Measurements from ENCODE around the gene HIPK2. TPM values are rescaled to one million over a fixed set of nuclear protein-coding genes. Genes with fewer than 3 reads are reported as not detected.

Gene HIPK2
- total RNA-seq, 1 donor from 2014 or later: 5.7 TPM

- no peak overlapping the region for H3K27ac ChIP-seq (ENCODE audit: low read depth, low read length)
- no peak overlapping the region for H3K9ac ChIP-seq (ENCODE audit: low read depth in 1 of 3, low read length in 3 of 3)
- H3K27me3 ChIP-seq (ENCODE audit: control insufficient read depth in 3 of 3, insufficient read depth in 3 of 3, low read length in 3 of 3): no peaks in the 10 kb centered on the region
- no peaks in the 10 kb centered on the region for H3K9me3 ChIP-seq (ENCODE audit: control insufficient read depth in 3 of 3, low read length in 3 of 3)
- H3K36me3 ChIP-seq (ENCODE audit: control insufficient read depth in 3 of 3, insufficient read depth in 3 of 3, low read length in 3 of 3): peaks cover 5 to 17% (median 8%) of the 10 kb centered on the region in 3 donors
- H3K4me3 ChIP-seq (ENCODE audit: low read length in 3 of 3): no peak overlapping the region
- H3K4me1 ChIP-seq (ENCODE audit: control insufficient read depth in 3 of 3, insufficient read depth in 3 of 3, low read length in 3 of 3): peaks cover 22 to 51% (median 35%) of the 10 kb centered on the region in 3 donors
Observed at GRCh38 chr7:139572071-139572470, 205.7 kb downstream of the HIPK2 start.

- no peaks in the 10 kb centered on the region for H3K27me3 ChIP-seq (ENCODE audit: control insufficient read depth in 3 of 3, insufficient read depth in 3 of 3, low read length in 3 of 3)
- H3K27ac ChIP-seq (ENCODE audit: low read depth, low read length): no peak overlapping the region
- H3K36me3 ChIP-seq (ENCODE audit: control insufficient read depth in 3 of 3, insufficient read depth in 3 of 3, low read length in 3 of 3): peaks cover 5 to 17% (median 8%) of the 10 kb centered on the region in 3 donors
- H3K9ac ChIP-seq (ENCODE audit: low read depth in 1 of 3, low read length in 3 of 3): no peak overlapping the region
- no peak overlapping the region for H3K4me3 ChIP-seq (ENCODE audit: low read length in 3 of 3)
- peaks cover 22 to 48% (median 33%) of the 10 kb centered on the region in 3 donors for H3K4me1 ChIP-seq (ENCODE audit: control insufficient read depth in 3 of 3, insufficient read depth in 3 of 3, low read length in 3 of 3)
- no peaks in the 10 kb centered on the region for H3K9me3 ChIP-seq (ENCODE audit: control insufficient read depth in 3 of 3, low read length in 3 of 3)
Observed at GRCh38 chr7:139571651-139572050, 206.1 kb downstream of the HIPK2 start.

GRCh38 chr7:139571190-139571589 is 206.6 kb downstream of the HIPK2 start:
- Histone ChIP-seq H3K27me3 (ENCODE audit: control insufficient read depth in 3 of 3, insufficient read depth in 3 of 3, low read length in 3 of 3) (no peaks in the 10 kb centered on the region), H3K9ac (ENCODE audit: low read depth in 1 of 3, low read length in 3 of 3) (no peak overlapping the region), H3K4me1 (ENCODE audit: control insufficient read depth in 3 of 3, insufficient read depth in 3 of 3, low read length in 3 of 3) (peaks cover 17 to 44% (median 29%) of the 10 kb centered on the region in 3 donors), H3K36me3 (ENCODE audit: control insufficient read depth in 3 of 3, insufficient read depth in 3 of 3, low read length in 3 of 3) (peaks cover 5 to 17% (median 7%) of the 10 kb centered on the region in 3 donors), H3K9me3 (ENCODE audit: control insufficient read depth in 3 of 3, low read length in 3 of 3) (no peaks in the 10 kb centered on the region), H3K27ac (ENCODE audit: low read depth, low read length) (no peak overlapping the region), H3K4me3 (ENCODE audit: low read length in 3 of 3) (no peak overlapping the region)

GRCh38 chr7:139570626-139571025 is 207.2 kb downstream of the HIPK2 start:
- no peak overlapping the region for H3K4me3 ChIP-seq (ENCODE audit: low read length in 3 of 3)
- H3K4me1 ChIP-seq (ENCODE audit: control insufficient read depth in 3 of 3, insufficient read depth in 3 of 3, low read length in 3 of 3): peaks cover 14 to 39% (median 24%) of the 10 kb centered on the region in 3 donors
- H3K27me3 ChIP-seq (ENCODE audit: control insufficient read depth in 3 of 3, insufficient read depth in 3 of 3, low read length in 3 of 3): no peaks in the 10 kb centered on the region
- H3K9me3 ChIP-seq (ENCODE audit: control insufficient read depth in 3 of 3, low read length in 3 of 3): no peaks in the 10 kb centered on the region
- H3K9ac ChIP-seq (ENCODE audit: low read depth in 1 of 3, low read length in 3 of 3): peak overlapping the region in 1 of 3 donors; percentile 28
- H3K36me3 ChIP-seq (ENCODE audit: control insufficient read depth in 3 of 3, insufficient read depth in 3 of 3, low read length in 3 of 3): peaks cover 5 to 14% (median 7%) of the 10 kb centered on the region in 3 donors
- no peak overlapping the region for H3K27ac ChIP-seq (ENCODE audit: low read depth, low read length)

- Histone ChIP-seq H3K36me3 (ENCODE audit: control insufficient read depth in 3 of 3, insufficient read depth in 3 of 3, low read length in 3 of 3) (peaks cover 5 to 14% (median 7%) of the 10 kb centered on the region in 3 donors), H3K9me3 (ENCODE audit: control insufficient read depth in 3 of 3, low read length in 3 of 3) (no peaks in the 10 kb centered on the region), H3K27me3 (ENCODE audit: control insufficient read depth in 3 of 3, insufficient read depth in 3 of 3, low read length in 3 of 3) (no peaks in the 10 kb centered on the region), H3K9ac (ENCODE audit: low read depth in 1 of 3, low read length in 3 of 3) (no peak overlapping the region), H3K4me3 (ENCODE audit: low read length in 3 of 3) (no peak overlapping the region), H3K4me1 (ENCODE audit: control insufficient read depth in 3 of 3, insufficient read depth in 3 of 3, low read length in 3 of 3) (peaks cover 10 to 33% (median 19%) of the 10 kb centered on the region in 3 donors), H3K27ac (ENCODE audit: low read depth, low read length) (no peak overlapping the region)
Observed at GRCh38 chr7:139570119-139570518, 207.7 kb downstream of the HIPK2 start.

- no peaks in the 10 kb centered on the region for H3K9me3 ChIP-seq (ENCODE audit: control insufficient read depth in 3 of 3, low read length in 3 of 3)
- H3K36me3 ChIP-seq (ENCODE audit: control insufficient read depth in 3 of 3, insufficient read depth in 3 of 3, low read length in 3 of 3): peaks cover 5 to 14% (median 7%) of the 10 kb centered on the region in 3 donors
- peaks cover 3 to 24% (median 14%) of the 10 kb centered on the region in 3 donors for H3K4me1 ChIP-seq (ENCODE audit: control insufficient read depth in 3 of 3, insufficient read depth in 3 of 3, low read length in 3 of 3)
- no peak overlapping the region for H3K4me3 ChIP-seq (ENCODE audit: low read length in 3 of 3)
- no peak overlapping the region for H3K27ac ChIP-seq (ENCODE audit: low read depth, low read length)
- no peaks in the 10 kb centered on the region for H3K27me3 ChIP-seq (ENCODE audit: control insufficient read depth in 3 of 3, insufficient read depth in 3 of 3, low read length in 3 of 3)
- no peak overlapping the region for H3K9ac ChIP-seq (ENCODE audit: low read depth in 1 of 3, low read length in 3 of 3)
Observed at GRCh38 chr7:139568813-139569490, 208.8 kb downstream of the HIPK2 start.

GRCh38 chr7:139568346-139568675 is 209.5 kb downstream of the HIPK2 start:
- H3K9me3 ChIP-seq (ENCODE audit: control insufficient read depth in 3 of 3, low read length in 3 of 3): no peaks in the 10 kb centered on the region
- no peak overlapping the region for H3K27ac ChIP-seq (ENCODE audit: low read depth, low read length)
- no peak overlapping the region for H3K4me3 ChIP-seq (ENCODE audit: low read length in 3 of 3)
- H3K9ac ChIP-seq (ENCODE audit: low read depth in 1 of 3, low read length in 3 of 3): no peak overlapping the region
- H3K4me1 ChIP-seq (ENCODE audit: control insufficient read depth in 3 of 3, insufficient read depth in 3 of 3, low read length in 3 of 3): peaks cover 0 to 22% (median 10%) of the 10 kb centered on the region in 3 donors
- no peaks in the 10 kb centered on the region for H3K27me3 ChIP-seq (ENCODE audit: control insufficient read depth in 3 of 3, insufficient read depth in 3 of 3, low read length in 3 of 3)
- peaks cover 5 to 12% (median 6%) of the 10 kb centered on the region in 3 donors for H3K36me3 ChIP-seq (ENCODE audit: control insufficient read depth in 3 of 3, insufficient read depth in 3 of 3, low read length in 3 of 3)

- peaks cover 5 to 7% (median 5%) of the 10 kb centered on the region in 3 donors for H3K36me3 ChIP-seq (ENCODE audit: control insufficient read depth in 3 of 3, insufficient read depth in 3 of 3, low read length in 3 of 3)
- peaks cover 0 to 17% (median 5%) of the 10 kb centered on the region in 3 donors for H3K4me1 ChIP-seq (ENCODE audit: control insufficient read depth in 3 of 3, insufficient read depth in 3 of 3, low read length in 3 of 3)
Observed at GRCh38 chr7:139567647-139568345, 210.0 kb downstream of the HIPK2 start.

GRCh38 chr7:139566736-139567646 is 210.8 kb downstream of the HIPK2 start:
- no peak overlapping the region for H3K27ac ChIP-seq (ENCODE audit: low read depth, low read length)
- H3K9ac ChIP-seq (ENCODE audit: low read depth in 1 of 3, low read length in 3 of 3): no peak overlapping the region
- H3K9me3 ChIP-seq (ENCODE audit: control insufficient read depth in 3 of 3, low read length in 3 of 3): no peaks in the 10 kb centered on the region
- H3K36me3 ChIP-seq (ENCODE audit: control insufficient read depth in 3 of 3, insufficient read depth in 3 of 3, low read length in 3 of 3): peaks cover 4 to 7% (median 5%) of the 10 kb centered on the region in 3 donors
- H3K4me3 ChIP-seq (ENCODE audit: low read length in 3 of 3): no peak overlapping the region
- peaks cover 0 to 17% (median 4%) of the 10 kb centered on the region in 3 donors for H3K4me1 ChIP-seq (ENCODE audit: control insufficient read depth in 3 of 3, insufficient read depth in 3 of 3, low read length in 3 of 3)
- no peaks in the 10 kb centered on the region for H3K27me3 ChIP-seq (ENCODE audit: control insufficient read depth in 3 of 3, insufficient read depth in 3 of 3, low read length in 3 of 3)

More at GRCh38 chr7:139567647-139568345, 210.0 kb downstream of the HIPK2 start:
- H3K4me3 ChIP-seq (ENCODE audit: low read length in 3 of 3): no peak overlapping the region
- H3K27me3 ChIP-seq (ENCODE audit: control insufficient read depth in 3 of 3, insufficient read depth in 3 of 3, low read length in 3 of 3): no peaks in the 10 kb centered on the region
- H3K9ac ChIP-seq (ENCODE audit: low read depth in 1 of 3, low read length in 3 of 3): no peak overlapping the region
- no peak overlapping the region for H3K27ac ChIP-seq (ENCODE audit: low read depth, low read length)
- H3K9me3 ChIP-seq (ENCODE audit: control insufficient read depth in 3 of 3, low read length in 3 of 3): no peaks in the 10 kb centered on the region

Measured in skeletal muscle tissue (tissue), 4 donors.